K562 (cell line): ENCODE data around the gene BLM. TPM values are rescaled to one million over a fixed set of nuclear protein-coding genes. Genes with fewer than 3 reads are reported as not detected.
A peak's percentile ranks its signal among the peaks of the same experiment; 100 is the strongest.

ENCODE experiments used
- ARID1B ChIP-seq: fragments of 450-650 bp; IDR thresholded peaks from 2 replicates; pipeline ENCODE4 v1.6.1; 2016; ENCODE audit warnings: antibody characterized with exemption, mild to moderate bottlenecking, inconsistent platforms
- CREB3 ChIP-seq: fragments of 450-650 bp; conservative IDR thresholded peaks from 2 replicates; pipeline ENCODE4 v1.6.1; 2016; ENCODE audit warnings: missing genetic modification characterization, low read depth, mild to moderate bottlenecking, missing compliant biosample characterization, moderate library complexity
- E2F4 ChIP-seq: sonication (generic); formaldehyde crosslinking; IDR thresholded peaks from 2 replicates; pipeline ENCODE4 v1.8.0; 2022; ENCODE audit warnings: mild to moderate bottlenecking, low read depth, missing genetic modification reagents
- E2F6 ChIP-seq, 2 experiments: IDR thresholded peaks; 2 replicates each; pipeline ENCODE4 v1.6.1; 2011; ENCODE audit warnings: borderline replicate concordance in 1 of 2, control low read depth in 1 of 2, low read depth in 1 of 2, low read length in 1 of 2, mild to moderate bottlenecking in 1 of 2, mixed read lengths in 1 of 2, moderate library complexity in 1 of 2; ENCODE audit not compliant: insufficient read depth in 1 of 2, insufficient read length in 1 of 2, poor library complexity in 1 of 2, severe bottlenecking in 1 of 2; ENCODE audit errors: extremely low read depth in 1 of 2
- EGR1 ChIP-seq: fragments of 450-650 bp; conservative IDR thresholded peaks from 2 replicates; pipeline ENCODE4 v1.6.1; 2017; ENCODE audit warnings: mild to moderate bottlenecking
- FIP1L1 ChIP-seq: fragments of 200-400 bp; formaldehyde crosslinking; IDR thresholded peaks from 2 replicates; pipeline ENCODE4 v1.6.1; 2018; ENCODE audit warnings: mild to moderate bottlenecking, low read depth, low read length; ENCODE audit not compliant: poor library complexity, severe bottlenecking
- HDAC8 ChIP-seq: fragments of 450-650 bp; IDR thresholded peaks from 2 replicates; pipeline ENCODE4 v1.6.1; 2016; ENCODE audit warnings: mild to moderate bottlenecking, missing genetic modification characterization, moderate library complexity, missing compliant biosample characterization
- ILF3 ChIP-seq: fragments of 450-650 bp; IDR thresholded peaks from 2 replicates; pipeline ENCODE4 v1.6.1; 2018; ENCODE audit warnings: antibody characterized with exemption, mild to moderate bottlenecking, moderate library complexity, borderline replicate concordance
- MAFK ChIP-seq: IDR thresholded peaks from 2 replicates; pipeline ENCODE4 v1.6.1; 2011; ENCODE audit warnings: low read length, improper control_type of control experiment
- MCM2 ChIP-seq: fragments of 450-650 bp; IDR thresholded peaks from 2 replicates; pipeline ENCODE4 v1.6.1; 2017; ENCODE audit warnings: low read depth, mild to moderate bottlenecking
- MCM7 ChIP-seq, 2 experiments: fragments of 450-650 bp; IDR thresholded peaks; 2 replicates each; pipeline ENCODE4 v1.6.1; 2016 to 2018
- MEF2A ChIP-seq: IDR thresholded peaks from 2 replicates; pipeline ENCODE4 v1.6.1; 2011; ENCODE audit warnings: low read depth, mild to moderate bottlenecking, low read length, moderate library complexity; ENCODE audit not compliant: control insufficient read depth
- MEF2D ChIP-seq: conservative IDR thresholded peaks from 2 replicates; pipeline ENCODE4 v1.6.1; 2016; ENCODE audit warnings: low read depth, missing genetic modification characterization, missing compliant biosample characterization
- MEIS2 ChIP-seq: fragments of 450-650 bp; IDR thresholded peaks from 2 replicates; pipeline ENCODE4 v1.6.1; 2014; ENCODE audit warnings: mild to moderate bottlenecking; ENCODE audit not compliant: partially characterized antibody
- NCOA6 ChIP-seq: fragments of 450-650 bp; IDR thresholded peaks from 2 replicates; pipeline ENCODE4 v1.6.1; 2017; ENCODE audit warnings: mild to moderate bottlenecking
- RCOR1 ChIP-seq, 2 experiments: IDR thresholded peaks; 2 replicates each; pipeline ENCODE4 v1.6.1; 2012; ENCODE audit warnings: low read depth in 2 of 2, low read length in 2 of 2, borderline replicate concordance in 1 of 2, improper control_type of control experiment in 1 of 2
- SP1 ChIP-seq: sonication (generic); formaldehyde crosslinking; IDR thresholded peaks from 2 replicates; pipeline ENCODE4 v1.8.1; 2022; ENCODE audit warnings: mild to moderate bottlenecking, missing genetic modification reagents
- SRSF3 ChIP-seq: fragments of 200-400 bp; formaldehyde crosslinking; IDR thresholded peaks from 2 replicates; pipeline ENCODE4 v1.6.1; 2016; ENCODE audit warnings: mild to moderate bottlenecking, low read length, moderate library complexity; ENCODE audit not compliant: insufficient read depth
- TCF15 ChIP-seq: fragments of 250-450 bp; sonication (Bioruptor Pico); IDR thresholded peaks from 2 replicates; pipeline ENCODE4 v1.8.0; 2022; ENCODE audit warnings: moderate library complexity, mild to moderate bottlenecking, inconsistent platforms
- ZBTB7A ChIP-seq: IDR thresholded peaks from 2 replicates; pipeline ENCODE4 v1.6.1; 2011; ENCODE audit warnings: low read depth, mild to moderate bottlenecking, low read length, moderate library complexity, borderline replicate concordance; ENCODE audit not compliant: control insufficient read depth
- ZHX1 ChIP-seq: fragments of 150-350 bp; conservative IDR thresholded peaks from 2 replicates; pipeline ENCODE4 v1.6.1; 2014; ENCODE audit warnings: low read length
- polyA plus RNA-seq, 8 experiments: library from polyadenylated mRNA; depleted of rRNA in 4 of 8; stranded (reverse) in 5 of 8; unstranded in 3 of 8; fragments of >200 nt; fragmentation: Nextera tagmentation in 2 of 8; fragmentation: Illumina TruSeq in 1 of 8; extraction: Ambion mirVana in 2 of 8; extraction: Trizol in 1 of 8; gene quantifications; 2 replicates each; pipeline versions ENCODE4 v1.2.1 to v1.2.3, GENCODE V29; 2011 to 2014; ENCODE audit warnings: inconsistent platforms in 1 of 8, missing spikeins in 1 of 8
- total RNA-seq, 7 experiments: library from RNA; depleted of rRNA in 6 of 7; stranded (reverse); fragments of >200 nt in 6 of 7; fragmentation: Illumina TruSeq in 2 of 7; extraction: Trizol in 2 of 7; gene quantifications; 2 replicates each; pipeline versions ENCODE4 v1.2.1 to v1.2.3, GENCODE V29; 2011 to 2021; ENCODE audit warnings: low replicate concordance in 1 of 7

BLM gene
- total and polyA plus RNA-seq, 9 of the 15 experiments (the other 6 are each of a cell fraction or from before 2014, with no cell fraction given), result 21.0 to 56.0 (median 43.9) TPM

- TF ChIP-seq HDAC8 (tag), result no peak
- TF ChIP-seq TCF15, result no peak
- peak; percentile 76 for TF ChIP-seq MEIS2
- TF ChIP-seq NCOA6, result no peak
- TF ChIP-seq MEF2A, result 0 out of 2 replicates have a peak, but pooled peaks have one; percentile 48
- no peak for TF ChIP-seq SRSF3
- no peak for TF ChIP-seq FIP1L1
- TF ChIP-seq MCM7 (IDR thresholded peaks at IDR 0.05), result no peak
- TF ChIP-seq ARID1B, result peak; percentile 44; the same call in 1 of the 2 replicates
- TF ChIP-seq ZBTB7A, result no peak
- peak; percentile 84; the same call in 1 of the 2 replicates for TF ChIP-seq MAFK
- no peak for TF ChIP-seq SP1 (CRISPR knock-in tag)
- peak; percentile 65; the same call in 1 of the 2 replicates for TF ChIP-seq MEF2D (tag)
- no peak for TF ChIP-seq E2F4
- TF ChIP-seq RCOR1 (IDR thresholded peaks at IDR 0.05; ENCODE audit: borderline replicate concordance in 1 of 2, low read depth in 2 of 2, low read length in 2 of 2), result peak in 1 of 2 experiments; percentile 46; a peak in 1 of 4 replicates
- TF ChIP-seq ZHX1, result no peak
- no peak for TF ChIP-seq EGR1
- no peak for TF ChIP-seq MCM2
- no peak for TF ChIP-seq CREB3 (tag)
- no peak for TF ChIP-seq E2F6 (IDR thresholded peaks at IDR 0.05; ENCODE audit: borderline replicate concordance in 1 of 2, extremely low read depth in 1 of 2, insufficient read depth in 1 of 2, insufficient read length in 1 of 2, low read depth in 1 of 2, low read length in 1 of 2, poor library complexity in 1 of 2, severe bottlenecking in 1 of 2)
- TF ChIP-seq ILF3, result no peak
Measured at GRCh38 chr15:90685591-90686434, 31.3 kb upstream of the BLM start (continued).
